ENCODE measurements around the gene FURIN. TPM values are rescaled to one million over a fixed set of nuclear protein-coding genes. Genes with fewer than 3 reads are reported as not detected.

The FURIN gene
- total RNA-seq, 2 experiments from 2014 or later: 86.0 to 86.5 TPM

GRCh38 chr15:90876512-90877170 is 8.3 kb downstream of the FURIN start:
- Mint-ChIP-seq H3K4me3 (no peak overlapping the region), H3K9me3 (ENCODE audit: insufficient read depth) (no peaks in the 10 kb centered on the region), H3K36me3 (ENCODE audit: low read depth) (peaks cover 67% of the 10 kb centered on the region), H3K4me1 (ENCODE audit: low read depth) (peaks cover 51% of the 10 kb centered on the region), H3K27me3 (ENCODE audit: low read depth) (no peaks in the 10 kb centered on the region), H3K27ac (peak overlapping the region; percentile 75)
- ChIA-PET CTCF (no interaction called here), POLR2A (interaction anchor here (0.6 to 1.0 kb wide), 2 partner anchors 39 to 257 kb away, joined by 3 to 4 read pairs; no protein-coding TSS in a partner anchor)
- DNase-seq (no peak), ATAC-seq (no peak)

DNA sequence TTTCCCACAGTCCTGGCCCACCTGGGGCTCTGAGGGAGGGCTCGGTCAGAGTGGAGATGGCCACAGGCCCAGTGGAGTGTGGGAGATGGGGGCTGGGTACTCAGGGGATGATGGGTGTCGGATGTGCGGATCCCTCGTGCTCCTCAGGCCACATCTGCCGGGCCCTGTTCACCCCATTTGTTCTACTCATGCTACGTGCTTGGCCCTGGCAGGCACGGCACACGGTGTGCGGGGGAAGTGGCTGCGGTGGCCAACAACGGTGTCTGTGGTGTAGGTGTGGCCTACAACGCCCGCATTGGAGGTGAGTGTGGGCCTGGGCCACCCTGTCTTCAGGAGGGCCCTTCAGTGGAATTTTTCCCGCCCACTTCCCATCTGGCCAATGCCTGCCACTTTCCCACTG is 8.9 kb downstream of the FURIN start:
- Mint-ChIP-seq H3K27me3 (ENCODE audit: low read depth) (no peaks in the 10 kb centered on the region), H3K4me3 (no peak overlapping the region), H3K9me3 (ENCODE audit: insufficient read depth) (no peaks in the 10 kb centered on the region), H3K36me3 (ENCODE audit: low read depth) (peaks cover 66% of the 10 kb centered on the region), H3K4me1 (ENCODE audit: low read depth) (peaks cover 50% of the 10 kb centered on the region), H3K27ac (peak overlapping the region; percentile 75)
- ChIA-PET POLR2A (no interaction called here), CTCF (no interaction called here)
- no peak for DNase-seq
- no peak for ATAC-seq

- ChIA-PET POLR2A (no interaction called here), CTCF (no interaction called here)
- Mint-ChIP-seq H3K27me3 (ENCODE audit: low read depth) (no peaks in the 10 kb centered on the region), H3K4me3 (no peak overlapping the region), H3K27ac (peak overlapping the region; percentile 8), H3K9me3 (ENCODE audit: insufficient read depth) (no peaks in the 10 kb centered on the region), H3K4me1 (ENCODE audit: low read depth) (peaks cover 45% of the 10 kb centered on the region), H3K36me3 (ENCODE audit: low read depth) (peaks cover 61% of the 10 kb centered on the region)
- DNase-seq (no peak), ATAC-seq (no peak)
Measured at GRCh38 chr15:90877996-90878395, 9.6 kb downstream of the FURIN start.

GRCh38 chr15:90878660-90879059 is 10.3 kb downstream of the FURIN start:
- no peak overlapping the region for H3K4me3 Mint-ChIP-seq
- peak overlapping the region; percentile 20 for H3K27ac Mint-ChIP-seq
- H3K27me3 Mint-ChIP-seq (ENCODE audit: low read depth): no peaks in the 10 kb centered on the region
- no peak for DNase-seq
- ChIA-PET CTCF (no interaction called here), POLR2A (interaction anchor here (0.9 kb wide), 1 partner anchor 64 kb away, joined by 3 read pairs; no protein-coding TSS in a partner anchor)
- H3K4me1 Mint-ChIP-seq (ENCODE audit: low read depth): peaks cover 45% of the 10 kb centered on the region
- H3K36me3 Mint-ChIP-seq (ENCODE audit: low read depth): peaks cover 57% of the 10 kb centered on the region
- H3K9me3 Mint-ChIP-seq (ENCODE audit: insufficient read depth): no peaks in the 10 kb centered on the region
- no peak for ATAC-seq

DNA sequence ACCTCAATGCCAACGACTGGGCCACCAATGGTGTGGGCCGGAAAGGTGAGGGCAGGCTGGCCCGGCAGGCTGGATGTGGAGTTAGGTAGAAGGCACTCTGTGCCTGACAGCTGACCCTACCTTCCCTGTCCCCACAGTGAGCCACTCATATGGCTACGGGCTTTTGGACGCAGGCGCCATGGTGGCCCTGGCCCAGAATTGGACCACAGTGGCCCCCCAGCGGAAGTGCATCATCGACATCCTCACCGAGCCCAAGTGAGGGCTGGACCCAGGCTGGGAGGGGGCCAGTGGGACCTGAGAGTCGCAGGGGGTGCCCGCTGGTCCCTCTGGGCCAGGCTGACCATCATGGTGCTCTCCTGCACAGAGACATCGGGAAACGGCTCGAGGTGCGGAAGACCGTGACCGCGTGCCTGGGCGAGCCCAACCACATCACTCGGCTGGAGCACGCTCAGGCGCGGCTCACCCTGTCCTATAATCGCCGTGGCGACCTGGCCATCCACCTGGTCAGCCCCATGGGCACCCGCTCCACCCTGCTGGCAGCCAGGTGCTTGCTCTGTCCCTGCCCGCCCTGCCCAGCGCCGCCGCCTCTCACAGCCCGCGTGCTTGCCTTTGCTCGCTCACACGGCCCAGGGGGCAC is 11.5 kb downstream of the FURIN start:
- ChIA-PET POLR2A (no interaction called here), CTCF (no interaction called here)
- no peaks in the 10 kb centered on the region for H3K27me3 Mint-ChIP-seq (ENCODE audit: low read depth)
- DNase-seq (no peak), ATAC-seq (no peak)
- H3K27ac Mint-ChIP-seq: no peak overlapping the region
- no peaks in the 10 kb centered on the region for H3K9me3 Mint-ChIP-seq (ENCODE audit: insufficient read depth)
- peaks cover 56% of the 10 kb centered on the region for H3K36me3 Mint-ChIP-seq (ENCODE audit: low read depth)
- peaks cover 40% of the 10 kb centered on the region for H3K4me1 Mint-ChIP-seq (ENCODE audit: low read depth)
- H3K4me3 Mint-ChIP-seq: no peak overlapping the region

- ATAC-seq: no peak
- peaks cover 51% of the 10 kb centered on the region for H3K36me3 Mint-ChIP-seq (ENCODE audit: low read depth)
- no peaks in the 10 kb centered on the region for H3K9me3 Mint-ChIP-seq (ENCODE audit: insufficient read depth)
- H3K27me3 Mint-ChIP-seq (ENCODE audit: low read depth): no peaks in the 10 kb centered on the region
- peaks cover 44% of the 10 kb centered on the region for H3K4me1 Mint-ChIP-seq (ENCODE audit: low read depth)
- POLR2A ChIA-PET: no interaction called here
- no peak overlapping the region for H3K4me3 Mint-ChIP-seq
- H3K27ac Mint-ChIP-seq: no peak overlapping the region
- DNase-seq: no peak
- CTCF ChIA-PET: no interaction called here
Measured at GRCh38 chr15:90880381-90881145, 12.2 kb downstream of the FURIN start.

- Mint-ChIP-seq H3K36me3 (ENCODE audit: low read depth) (peaks cover 51% of the 10 kb centered on the region), H3K4me1 (ENCODE audit: low read depth) (peaks cover 50% of the 10 kb centered on the region), H3K27me3 (ENCODE audit: low read depth) (no peaks in the 10 kb centered on the region), H3K9me3 (ENCODE audit: insufficient read depth) (no peaks in the 10 kb centered on the region), H3K4me3 (no peak overlapping the region), H3K27ac (no peak overlapping the region)
- POLR2A ChIA-PET: interaction anchor here (0.6 to 1.1 kb wide), 5 partner anchors 29 to 234 kb away, joined by 3 to 6 read pairs (median 3); no protein-coding TSS in a partner anchor
- DNase-seq: no peak
- no peak for ATAC-seq
- CTCF ChIA-PET: interaction anchor here (1.1 kb wide), 1 partner anchor 63 kb away, joined by 3 read pairs; no protein-coding TSS in a partner anchor
Measured at GRCh38 chr15:90881181-90881977, 13.0 kb downstream of the FURIN start.

DNA sequence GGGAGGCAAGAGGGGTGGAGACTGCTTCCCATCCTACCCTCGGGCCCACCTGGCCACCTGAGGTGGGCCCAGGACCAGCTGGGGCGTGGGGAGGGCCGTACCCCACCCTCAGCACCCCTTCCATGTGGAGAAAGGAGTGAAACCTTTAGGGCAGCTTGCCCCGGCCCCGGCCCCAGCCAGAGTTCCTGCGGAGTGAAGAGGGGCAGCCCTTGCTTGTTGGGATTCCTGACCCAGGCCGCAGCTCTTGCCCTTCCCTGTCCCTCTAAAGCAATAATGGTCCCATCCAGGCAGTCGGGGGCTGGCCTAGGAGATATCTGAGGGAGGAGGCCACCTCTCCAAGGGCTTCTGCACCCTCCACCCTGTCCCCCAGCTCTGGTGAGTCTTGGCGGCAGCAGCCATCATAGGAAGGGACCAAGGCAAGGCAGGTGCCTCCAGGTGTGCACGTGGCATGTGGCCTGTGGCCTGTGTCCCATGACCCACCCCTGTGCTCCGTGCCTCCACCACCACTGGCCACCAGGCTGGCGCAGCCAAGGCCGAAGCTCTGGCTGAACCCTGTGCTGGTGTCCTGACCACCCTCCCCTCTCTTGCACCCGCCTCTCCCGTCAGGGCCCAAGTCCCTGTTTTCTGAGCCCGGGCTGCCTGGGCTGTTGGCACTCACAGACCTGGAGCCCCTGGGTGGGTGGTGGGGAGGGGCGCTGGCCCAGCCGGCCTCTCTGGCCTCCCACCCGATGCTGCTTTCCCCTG is 13.8 kb downstream of the FURIN start:
- no peak overlapping the region for H3K4me3 Mint-ChIP-seq
- H3K4me1 Mint-ChIP-seq (ENCODE audit: low read depth): peaks cover 44% of the 10 kb centered on the region
- ATAC-seq (no peak), DNase-seq (no peak)
- ChIA-PET CTCF (interaction anchor here (0.6 to 1.1 kb wide), 2 partner anchors 64 to 564 kb away, joined by 3 read pairs; no protein-coding TSS in a partner anchor), POLR2A (interaction anchor here (0.6 to 1.1 kb wide), 5 partner anchors 29 to 234 kb away, joined by 3 to 6 read pairs (median 3); no protein-coding TSS in a partner anchor)
- no peaks in the 10 kb centered on the region for H3K27me3 Mint-ChIP-seq (ENCODE audit: low read depth)
- H3K36me3 Mint-ChIP-seq (ENCODE audit: low read depth): peaks cover 44% of the 10 kb centered on the region
- H3K27ac Mint-ChIP-seq: no peak overlapping the region
- H3K9me3 Mint-ChIP-seq (ENCODE audit: insufficient read depth): no peaks in the 10 kb centered on the region

- no peak for DNase-seq
- H3K27me3 Mint-ChIP-seq (ENCODE audit: low read depth): no peaks in the 10 kb centered on the region
- ChIA-PET POLR2A (no interaction called here), CTCF (interaction anchor here (0.6 kb wide), 1 partner anchor 565 kb away, joined by 3 read pairs; no protein-coding TSS in a partner anchor)
- peaks cover 36% of the 10 kb centered on the region for H3K4me1 Mint-ChIP-seq (ENCODE audit: low read depth)
- H3K27ac Mint-ChIP-seq: peak overlapping the region; percentile 52
- H3K9me3 Mint-ChIP-seq (ENCODE audit: insufficient read depth): no peaks in the 10 kb centered on the region
- H3K4me3 Mint-ChIP-seq: no peak overlapping the region
- peaks cover 41% of the 10 kb centered on the region for H3K36me3 Mint-ChIP-seq (ENCODE audit: low read depth)
- ATAC-seq: no peak
Measured at GRCh38 chr15:90882781-90883525, 14.6 kb downstream of the FURIN start.

GRCh38 chr15:90883526-90883975 is 15.2 kb downstream of the FURIN start:
- POLR2A ChIA-PET: interaction anchor here (0.6 kb wide), 1 partner anchor 80 kb away, joined by 4 read pairs; no protein-coding TSS in a partner anchor
- Mint-ChIP-seq H3K9me3 (ENCODE audit: insufficient read depth) (no peaks in the 10 kb centered on the region), H3K27me3 (ENCODE audit: low read depth) (no peaks in the 10 kb centered on the region), H3K4me1 (ENCODE audit: low read depth) (peaks cover 35% of the 10 kb centered on the region), H3K4me3 (no peak overlapping the region), H3K27ac (peak overlapping the region; percentile 52), H3K36me3 (ENCODE audit: low read depth) (peaks cover 38% of the 10 kb centered on the region)
- CTCF ChIA-PET: interaction anchor here (3.9 kb wide), 1 partner anchor 48 kb away, joined by 40 read pairs; the partner anchor contains the start of gene HDDC3
- ATAC-seq: no peak
- DNase-seq: no peak
